Frontal cortex (tissue), 4 donors: ENCODE data around the gene SHC2. TPM values are rescaled to one million over a fixed set of nuclear protein-coding genes. Genes with fewer than 3 reads are reported as not detected.
A peak's percentile ranks its signal among the peaks of the same experiment; 100 is the strongest.

ENCODE experiments used
- DNase-seq, 2 donors: peaks; one replicate each; pipeline ENCODE4 v3.0.0; 2012; ENCODE audit warnings: low spot score in 2 of 2
- FAIRE-seq: peaks from 2 replicates; lab custom pipeline; 2012; peaks lifted over from hg19 to GRCh38; lab: Jason Lieb, UNC
- total RNA-seq: library from RNA; depleted of rRNA; stranded (reverse); fragments of >200 nt; gene quantifications from one replicate; pipeline ENCODE4 v1.2.3, GENCODE V29; 2014
- donor health status: control.
- donor health status: control.
- donor health status: control.

SHC2 gene
- 9.8 TPM for total RNA-seq

- FAIRE-seq = no peak
- peak; percentile 84 to 85 for DNase-seq
These were observed at the start of gene SHC2 for GRCh38 chr19:460877-461720. TSS of gene SHC2 (minus strand) at chr19:461033. CDS start at chr19:460996, 37 bp downstream.

GRCh38 chr19:508204-509150, 47.6 kb upstream of the SHC2 start:
- FAIRE-seq = no peak
- DNase-seq = no peak

GRCh38 chr19:507286-508203, 46.7 kb upstream of the SHC2 start, which contains the start of gene TPGS1:
TSS of gene TPGS1 (plus strand) at chr19:507497. CDS start at chr19:507507, 10 bp downstream.
- FAIRE-seq (no peak), DNase-seq (peak; percentile 87 to 92)

GRCh38 chr19:506404-507285, 45.8 kb upstream of the SHC2 start:
- DNase-seq (peak; percentile 97 to 98), FAIRE-seq (peak; percentile 97)

GRCh38 chr19:504616-505015, 43.8 kb upstream of the SHC2 start:
- FAIRE-seq = no peak
- DNase-seq = no peak

- FAIRE-seq (no peak), DNase-seq (no peak)
These were observed 40.8 kb upstream of the SHC2 start for GRCh38 chr19:501646-502045.

- no peak for FAIRE-seq
- no peak for DNase-seq
These were observed 38.3 kb upstream of the SHC2 start for GRCh38 chr19:498977-499623.

- DNase-seq (no peak), FAIRE-seq (no peak)
These were observed 37.7 kb upstream of the SHC2 start for GRCh38 chr19:498511-498891.

- DNase-seq (peak in 1 of 2 donors; percentile 43), FAIRE-seq (no peak)
These were observed 37.2 kb upstream of the SHC2 start for GRCh38 chr19:497869-498510.

GRCh38 chr19:497491-497868, 36.6 kb upstream of the SHC2 start:
- no peak for FAIRE-seq

GRCh38 chr19:496986-497385, 36.2 kb upstream of the SHC2 start:
- no peak for DNase-seq

More at GRCh38 chr19:497491-497868, 36.6 kb upstream of the SHC2 start:
- DNase-seq = no peak

GRCh38 chr19:496112-496665, 35.4 kb upstream of the SHC2 start, which contains the start of gene MADCAM1:
TSS of gene MADCAM1 (plus strand) at chr19:496486. CDS start at chr19:496500, 14 bp downstream.
- FAIRE-seq = no peak
- DNase-seq = no peak

More at GRCh38 chr19:496986-497385, 36.2 kb upstream of the SHC2 start:
- FAIRE-seq = no peak

GRCh38 chr19:495402-496111, 34.7 kb upstream of the SHC2 start:
- FAIRE-seq (no peak), DNase-seq (peak in 1 of 2 donors; percentile 58)

GRCh38 chr19:495081-495401, 34.2 kb upstream of the SHC2 start:
- DNase-seq (no peak), FAIRE-seq (no peak)

GRCh38 chr19:494171-495080, 33.6 kb upstream of the SHC2 start:
- FAIRE-seq = no peak
- DNase-seq = no peak
